ENCODE measurements around the gene QSOX2. TPM values are rescaled to one million over a fixed set of nuclear protein-coding genes. Genes with fewer than 3 reads are reported as not detected.

Gene QSOX2
- total and polyA plus RNA-seq, 10 donors: 12.3 to 20.3 (median 16.9) TPM

- intact Hi-C loops (cut with DNase I; ENCODE audit: low total_unique reads): no loop called here
- Histone ChIP-seq H3K4me1 (peaks cover 0 to 46% (median 24%) of the 10 kb centered on the region in 6 donors), H3K27me3 (replicated peaks in 1 of 7) (peaks cover 13 to 73% (median 69%) of the 10 kb centered on the region in 7 donors), H3K27ac (no peak overlapping the region), H3K4me3 (no peak overlapping the region), H3K9me3 (no peaks in the 10 kb centered on the region), H3K36me3 (peaks cover 0 to 27% (median 6%) of the 10 kb centered on the region in 6 donors)
- WGBS, 5 donors: 17 to 39% (median 23%) methylated on average over 12 to 33 of the region's 33 CpGs
- DNase-seq: no peak
- TF ChIP-seq POLR2A (IDR thresholded peaks at IDR 0.05) (no peak), CTCF (IDR thresholded peaks at IDR 0.05 in 8 of 11, conservative IDR thresholded peaks at IDR 0.05 in 3 of 11) (no peak), POLR2AphosphoS5 (IDR thresholded peaks at IDR 0.05) (no peak)
Measured at GRCh38 chr9:136203408-136204144, 42.0 kb downstream of the QSOX2 start.

GRCh38 chr9:136202454-136203407, 42.9 kb downstream of the QSOX2 start:
- Histone ChIP-seq H3K9me3 (no peaks in the 10 kb centered on the region), H3K4me3 (no peak overlapping the region), H3K27ac (no peak overlapping the region), H3K27me3 (replicated peaks in 1 of 7) (peaks cover 13 to 81% (median 78%) of the 10 kb centered on the region in 7 donors), H3K36me3 (peaks cover 0 to 20% (median 3%) of the 10 kb centered on the region in 6 donors), H3K4me1 (peaks cover 0 to 54% (median 30%) of the 10 kb centered on the region in 6 donors)
- 6 to 20% (median 15%) methylated on average over 45 to 99 of the region's 99 CpGs for WGBS, 5 donors
- DNase-seq: no peak
- intact Hi-C loops (cut with DNase I; ENCODE audit: low total_unique reads): no loop called here
- TF ChIP-seq CTCF (IDR thresholded peaks at IDR 0.05 in 8 of 11, conservative IDR thresholded peaks at IDR 0.05 in 3 of 11): no peak
- no peak for TF ChIP-seq POLR2A (IDR thresholded peaks at IDR 0.05)
- no peak for TF ChIP-seq POLR2AphosphoS5 (IDR thresholded peaks at IDR 0.05)

- peaks cover 13 to 90% (median 87%) of the 10 kb centered on the region in 7 donors for H3K27me3 ChIP-seq (replicated peaks in 1 of 7)
- no peak overlapping the region for H3K4me3 ChIP-seq
- H3K9me3 ChIP-seq: no peaks in the 10 kb centered on the region
- DNase-seq: no peak
- H3K4me1 ChIP-seq: peaks cover 0 to 63% (median 31%) of the 10 kb centered on the region in 6 donors
- no peak overlapping the region for H3K27ac ChIP-seq
- no peak for TF ChIP-seq POLR2AphosphoS5 (IDR thresholded peaks at IDR 0.05)
- no peak for TF ChIP-seq POLR2A (IDR thresholded peaks at IDR 0.05)
- no peak for TF ChIP-seq CTCF (IDR thresholded peaks at IDR 0.05 in 8 of 11, conservative IDR thresholded peaks at IDR 0.05 in 3 of 11)
- intact Hi-C loops (cut with DNase I; ENCODE audit: low total_unique reads): no loop called here
- WGBS, 5 donors: 9 to 12% (median 11%) methylated on average over 10 to 85 of the region's 85 CpGs
- H3K36me3 ChIP-seq: peaks cover 0 to 13% (median 3%) of the 10 kb centered on the region in 6 donors
Measured at GRCh38 chr9:136201609-136202453, 43.8 kb downstream of the QSOX2 start.
